Esophagus muscularis mucosa (tissue), 4 donors: ENCODE measurements around the gene BMPR1A. TPM values are rescaled to one million over a fixed set of nuclear protein-coding genes. Genes with fewer than 3 reads are reported as not detected.
A peak's percentile ranks its signal among the peaks of the same experiment; 100 is the strongest.
"Not testable (repeated sequence)": the region's sequence is repeated elsewhere in the genome, so short reads cannot be mapped to it uniquely, and the experiment has no call there.

Experiments
- DNase-seq: peaks from one replicate; pipeline ENCODE4 v3.0.0-alpha.2; 2017; ENCODE audit errors: extremely low spot score
- H3K27ac ChIP-seq, 4 donors: fragments of 200-600 bp; sonication (generic); replicated peaks in 1 of 4; 1 replicate in 3 of 4; 2 replicates in 1 of 4; pipeline ENCODE4 v1.5.1; 2016 to 2019; ENCODE audit warnings: mild to moderate bottlenecking in 1 of 4
- H3K27me3 ChIP-seq, 4 donors: fragments of 200-600 bp; sonication (generic); one replicate each; pipeline versions ENCODE4 v1.5.1 to v1.6.0; 2016 to 2019
- H3K36me3 ChIP-seq, 4 donors: fragments of 200-600 bp; sonication (generic); one replicate each; pipeline ENCODE4 v1.5.1; 2016 to 2019
- H3K4me1 ChIP-seq, 4 donors: fragments of 200-600 bp; sonication (generic); one replicate each; pipeline ENCODE4 v1.5.1; 2016 to 2019
- H3K4me3 ChIP-seq, 4 donors: fragments of 200-600 bp; sonication (generic); 1 replicate in 2 of 4; 2 replicates in 2 of 4; pipeline ENCODE4 v1.5.1; 2016 to 2019; ENCODE audit warnings: mild to moderate bottlenecking in 4 of 4, moderate library complexity in 1 of 4
- H3K9me3 ChIP-seq, 4 donors: fragments of 200-600 bp; sonication (generic); 1 replicate in 3 of 4; 2 replicates in 1 of 4; pipeline ENCODE4 v1.5.1; 2016 to 2019
- EP300 ChIP-seq: sonication (generic); formaldehyde crosslinking; IDR thresholded peaks from one replicate; pipeline ENCODE4 v1.6.1; 2017; ENCODE audit warnings: antibody characterized with exemption
- POLR2A ChIP-seq: fragments of 450-650 bp; IDR thresholded peaks from one replicate; pipeline ENCODE4 v1.6.1; 2017; ENCODE audit warnings: antibody characterized with exemption, moderate library complexity, mild to moderate bottlenecking, low read depth
- POLR2AphosphoS5 ChIP-seq, 2 donors: sonication (generic); formaldehyde crosslinking; IDR thresholded peaks; one replicate each; pipeline ENCODE4 v1.6.1; 2017; ENCODE audit warnings: antibody characterized with exemption in 2 of 2
- WGBS: methylation state at CpG from one replicate; pipeline ENCODE4 v1.1.5; 2018; 5-methylcytosine and 5-hydroxymethylcytosine counted together
- intact Hi-C: fragments of 100-400 bp; cut with DNase I; formaldehyde crosslinking; loops from one replicate; pipeline ENCODE4 v1.15.1; 2023
- total RNA-seq, 4 donors: library from RNA; depleted of rRNA; stranded (reverse); fragments of >200 nt; gene quantifications; one replicate each; pipeline versions ENCODE4 v1.1.0 to v1.2.1, GENCODE V29; 2016
- TF ChIP-seq, protein P1 (sequence below), 3 experiments: fragments of 200-600 bp in 2 of 3; fragments of 450-650 bp in 1 of 3; sonication (generic) in 2 of 3; IDR thresholded peaks; one replicate each; pipeline ENCODE4 v1.5.1; 2017 to 2019; ENCODE audit warnings: antibody characterized with exemption in 3 of 3, mild to moderate bottlenecking in 2 of 3, moderate library complexity in 1 of 3

The BMPR1A gene
- total RNA-seq, 4 donors from 2014 or later: 66.1 to 110 (median 90.5) TPM

GRCh38 chr10:86950349-86950748 lies 193.9 kb downstream of the BMPR1A start:
- Histone ChIP-seq H3K4me3 (no peak overlapping the region), H3K36me3 (peaks cover 0 to 23% (median 0%) of the 10 kb centered on the region in 4 donors), H3K27me3 (peaks cover 0 to 17% (median 0%) of the 10 kb centered on the region in 4 donors), H3K9me3 (no peaks in the 10 kb centered on the region), H3K4me1 (peaks cover 33 to 45% (median 40%) of the 10 kb centered on the region in 4 donors), H3K27ac (no peak overlapping the region)
- WGBS: 71% methylated on average over 1 of the region's 1 CpG
- TF ChIP-seq, protein P1, sequence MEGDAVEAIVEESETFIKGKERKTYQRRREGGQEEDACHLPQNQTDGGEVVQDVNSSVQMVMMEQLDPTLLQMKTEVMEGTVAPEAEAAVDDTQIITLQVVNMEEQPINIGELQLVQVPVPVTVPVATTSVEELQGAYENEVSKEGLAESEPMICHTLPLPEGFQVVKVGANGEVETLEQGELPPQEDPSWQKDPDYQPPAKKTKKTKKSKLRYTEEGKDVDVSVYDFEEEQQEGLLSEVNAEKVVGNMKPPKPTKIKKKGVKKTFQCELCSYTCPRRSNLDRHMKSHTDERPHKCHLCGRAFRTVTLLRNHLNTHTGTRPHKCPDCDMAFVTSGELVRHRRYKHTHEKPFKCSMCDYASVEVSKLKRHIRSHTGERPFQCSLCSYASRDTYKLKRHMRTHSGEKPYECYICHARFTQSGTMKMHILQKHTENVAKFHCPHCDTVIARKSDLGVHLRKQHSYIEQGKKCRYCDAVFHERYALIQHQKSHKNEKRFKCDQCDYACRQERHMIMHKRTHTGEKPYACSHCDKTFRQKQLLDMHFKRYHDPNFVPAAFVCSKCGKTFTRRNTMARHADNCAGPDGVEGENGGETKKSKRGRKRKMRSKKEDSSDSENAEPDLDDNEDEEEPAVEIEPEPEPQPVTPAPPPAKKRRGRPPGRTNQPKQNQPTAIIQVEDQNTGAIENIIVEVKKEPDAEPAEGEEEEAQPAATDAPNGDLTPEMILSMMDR (IDR thresholded peaks at IDR 0.05): no peak
- no peak for TF ChIP-seq POLR2A
- no peak for TF ChIP-seq POLR2AphosphoS5 (IDR thresholded peaks at IDR 0.05)
- no peak for TF ChIP-seq EP300
- no peak for DNase-seq
- intact Hi-C loops: no loop called here

GRCh38 chr10:86951184-86951761 lies 194.9 kb downstream of the BMPR1A start:
- Histone ChIP-seq H3K36me3 (peaks cover 0 to 16% (median 0%) of the 10 kb centered on the region in 4 donors), H3K27me3 (peaks cover 0 to 11% (median 0%) of the 10 kb centered on the region in 4 donors), H3K27ac (no peak overlapping the region), H3K4me1 (peaks cover 33 to 40% (median 38%) of the 10 kb centered on the region in 4 donors), H3K9me3 (no peaks in the 10 kb centered on the region), H3K4me3 (no peak overlapping the region)
- DNase-seq: no peak
- intact Hi-C loops: no loop called here
- TF ChIP-seq EP300 (no peak), POLR2A (no peak)
- TF ChIP-seq, protein P1 (IDR thresholded peaks at IDR 0.05): no peak

DNA sequence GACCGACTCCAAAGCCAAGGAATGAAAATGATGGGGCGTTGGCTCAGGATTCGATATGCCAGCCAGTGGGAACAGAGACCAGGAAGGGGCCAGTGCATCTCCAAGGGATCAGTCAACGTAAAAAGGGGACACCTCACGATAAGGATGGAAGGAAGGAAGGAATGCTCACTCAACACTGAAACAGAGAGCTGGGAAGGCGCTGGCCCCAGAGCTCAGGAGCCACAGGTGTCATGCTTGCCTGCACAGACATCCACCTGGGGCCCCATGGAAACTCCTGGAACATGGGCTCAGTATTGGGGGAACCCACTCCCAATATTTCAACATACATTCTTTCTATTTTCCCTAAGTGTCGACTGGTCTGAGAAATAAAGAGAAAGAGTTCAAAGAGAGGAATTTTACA lies 195.7 kb downstream of the BMPR1A start:
- TF ChIP-seq, protein P1 (IDR thresholded peaks at IDR 0.05): no peak
- no peak for TF ChIP-seq POLR2AphosphoS5 (IDR thresholded peaks at IDR 0.05)
- TF ChIP-seq POLR2A: no peak
- TF ChIP-seq EP300: no peak
- intact Hi-C loops: no loop called here
- Histone ChIP-seq H3K27ac (no peak overlapping the region), H3K4me3 (no peak overlapping the region), H3K36me3 (peaks cover 0 to 8% (median 0%) of the 10 kb centered on the region in 4 donors), H3K9me3 (no peaks in the 10 kb centered on the region), H3K4me1 (peaks cover 30 to 38% (median 33%) of the 10 kb centered on the region in 4 donors), H3K27me3 (peaks cover 0 to 3% (median 0%) of the 10 kb centered on the region in 4 donors)
- 81% methylated on average over 7 of the region's 7 CpGs for WGBS
- DNase-seq: no peak

GRCh38 chr10:86952697-86953096 lies 196.3 kb downstream of the BMPR1A start:
- H3K27ac ChIP-seq: peak overlapping the region in 1 of 4 donors; percentile 79
- intact Hi-C loops, DNase-seq: not testable (repeated sequence)

GRCh38 chr10:86953747-86954680 lies 197.6 kb downstream of the BMPR1A start:
- H3K9me3 ChIP-seq: no peaks in the 10 kb centered on the region
- DNase-seq: no peak
- peak overlapping the region; percentile 65 to 82 (median 75) for H3K27ac ChIP-seq
- peak overlapping the region; percentile 2 to 55 (median 43) for H3K4me3 ChIP-seq
- peaks cover 0 to 6% (median 0%) of the 10 kb centered on the region in 4 donors for H3K36me3 ChIP-seq
- peaks cover 45 to 58% (median 49%) of the 10 kb centered on the region in 4 donors for H3K4me1 ChIP-seq
- TF ChIP-seq POLR2AphosphoS5 (IDR thresholded peaks at IDR 0.05) (peak; percentile 26 to 64), POLR2A (no peak)
- intact Hi-C loops: no loop called here
- H3K27me3 ChIP-seq: no peaks in the 10 kb centered on the region
- 61% methylated on average over 14 of the region's 15 CpGs for WGBS

More at GRCh38 chr10:86952697-86953096, 196.3 kb downstream of the BMPR1A start:
- H3K9me3 ChIP-seq, H3K36me3 ChIP-seq, H3K27me3 ChIP-seq, H3K4me3 ChIP-seq: not testable (repeated sequence)
- peaks cover 32 to 44% (median 36%) of the 10 kb centered on the region in 4 donors for H3K4me1 ChIP-seq
- 94% methylated on average over 10 of the region's 10 CpGs for WGBS
